ENCODE results near the gene PMCH.
"Not testable (repeated sequence)": the region's sequence is repeated elsewhere in the genome, so short reads cannot be mapped to it uniquely, and the experiment has no call there.

The PMCH gene

GRCh38 chr12:102197789-102198188 lies at the start of gene PMCH:
Gene PMCH (minus strand): TSS chr12:102197833. CDS start chr12:102197770, 63 bp downstream.
- no peak for DNase-seq

GRCh38 chr12:102240859-102241258 lies 43.2 kb upstream of the PMCH start:
- not testable (repeated sequence) for DNase-seq

- no peak for DNase-seq
Observed at GRCh38 chr12:102234599-102234998, 37.0 kb upstream of the PMCH start.

GRCh38 chr12:102232446-102232845 lies 34.8 kb upstream of the PMCH start:
- DNase-seq: no peak

GRCh38 chr12:102232036-102232435 lies 34.4 kb upstream of the PMCH start:
- no peak for DNase-seq

- DNase-seq: no peak
Observed at GRCh38 chr12:102227954-102228353, 30.3 kb upstream of the PMCH start.

- DNase-seq: no peak
Observed at GRCh38 chr12:102220736-102221135, 23.1 kb upstream of the PMCH start.

GRCh38 chr12:102215992-102216691 lies 18.5 kb upstream of the PMCH start:
- no peak for DNase-seq

GRCh38 chr12:102204025-102204424 lies 6.4 kb upstream of the PMCH start:
- no peak for DNase-seq

- DNase-seq: no peak
Observed at GRCh38 chr12:102202556-102202955, 4.9 kb upstream of the PMCH start.

- DNase-seq: no peak
Observed at GRCh38 chr12:102201436-102202061, 3.9 kb upstream of the PMCH start.

GRCh38 chr12:102195826-102196225 lies 1.8 kb downstream of the PMCH start:
- no peak for DNase-seq

GRCh38 chr12:102182635-102183034 lies 15.0 kb downstream of the PMCH start:
- no peak for DNase-seq

- DNase-seq: no peak
Observed at GRCh38 chr12:102174761-102175160, 22.9 kb downstream of the PMCH start.

- no peak for DNase-seq
Observed at GRCh38 chr12:102174117-102174516, 23.5 kb downstream of the PMCH start.

GRCh38 chr12:102172436-102172835 lies 25.2 kb downstream of the PMCH start:
- DNase-seq: no peak

- no peak for DNase-seq
Observed at GRCh38 chr12:102171951-102172350, 25.7 kb downstream of the PMCH start.

GRCh38 chr12:102169922-102170621 lies 27.6 kb downstream of the PMCH start:
- DNase-seq: no peak

- DNase-seq: no peak
Observed at GRCh38 chr12:102167821-102168604, 29.6 kb downstream of the PMCH start.

- DNase-seq: no peak
Observed at GRCh38 chr12:102163383-102163782, 34.2 kb downstream of the PMCH start.

GRCh38 chr12:102155206-102155605 lies 42.4 kb downstream of the PMCH start:
- DNase-seq: not testable (repeated sequence)

- not testable (repeated sequence) for DNase-seq
Observed at GRCh38 chr12:102147062-102147587, 50.5 kb downstream of the PMCH start.

All from stimulated activated CD4-positive, alpha-beta T cell treated with anti-CD3 and anti-CD28 coated beads, Interleukin-4, amount 100 ng/mL, for 4 hours (primary cell).